A549 (cell line): ENCODE data around the gene DAB1. TPM values are rescaled to one million over a fixed set of nuclear protein-coding genes. Genes with fewer than 3 reads are reported as not detected.

Source experiments
- ATAC-seq, 2 experiments: fragments of 200-7000 bp in 1 of 2; fragments of >200 bp in 1 of 2; cut with Nextera tagmentation in 1 of 2; cut with Tn5 transposase in 1 of 2; 3 replicates each; pipeline versions ENCODE4 v1.8.0 to v1.9.1; 2018 to 2020; ENCODE audit warnings: mild to moderate bottlenecking in 1 of 2, moderate library complexity in 1 of 2
- CTCF ChIA-PET: fragments of 300-600 bp; sonication (Branson Sonifier 250); formaldehyde crosslinking; extraction: SDS; loops from one replicate; lab custom pipeline; 2021; ENCODE audit warnings: antibody characterized with exemption, inconsistent platforms; lab: Yijun Ruan, JAX
- POLR2A ChIA-PET: fragments of 350-600 bp; formaldehyde crosslinking; extraction: SDS; loops from one replicate; lab custom pipeline; 2021; ENCODE audit warnings: antibody characterized with exemption, inconsistent platforms; lab: Yijun Ruan, JAX
- DNase-seq, 2 experiments: peaks; one replicate each; pipeline versions ENCODE4 v3.0.0 to v3.0.0-alpha.2; 2011 to 2016; ENCODE audit warnings: low read depth in 1 of 2, low spot score in 1 of 2
- FAIRE-seq: peaks from 2 replicates; lab custom pipeline; 2011; peaks lifted over from hg19 to GRCh38; lab: Jason Lieb, UNC
- H3K27ac ChIP-seq, 2 experiments: fragments of >200 bp; sonication (Bioruptor Twin); formaldehyde crosslinking; 3 replicates each; pipeline ENCODE4 v1.5.1; 2016 to 2017
- H3K4me1 ChIP-seq: fragments of >200 bp; sonication (Bioruptor Twin); formaldehyde crosslinking; 3 replicates; pipeline ENCODE4 v1.6.1; 2016
- H3K4me2 ChIP-seq: fragments of >200 bp; sonication (Bioruptor Twin); formaldehyde crosslinking; 3 replicates; pipeline ENCODE4 v1.6.1; 2016
- H3K4me3 ChIP-seq: fragments of >200 bp; sonication (Bioruptor Twin); formaldehyde crosslinking; 3 replicates; pipeline ENCODE4 v1.5.1; 2016
- H3K9me3 ChIP-seq: fragments of >200 bp; sonication (Bioruptor Twin); formaldehyde crosslinking; 3 replicates; pipeline ENCODE4 v1.6.1; 2016
- BHLHE40 ChIP-seq: IDR thresholded peaks from 2 replicates; pipeline ENCODE4 v1.6.1; 2012; ENCODE audit warnings: low read depth, low read length, inconsistent platforms
- CHD2 ChIP-seq: fragments of 150-350 bp; IDR thresholded peaks from 2 replicates; pipeline ENCODE4 v1.6.1; 2014; ENCODE audit warnings: low read length; ENCODE audit not compliant: partially characterized antibody
- CTCF ChIP-seq: fragments of >200 bp; sonication (Bioruptor Twin); formaldehyde crosslinking; IDR thresholded peaks from 3 replicates; pipeline ENCODE4 v1.5.1; 2016
- E2F6 ChIP-seq: IDR thresholded peaks from 2 replicates; pipeline ENCODE4 v1.6.1; 2012; ENCODE audit warnings: low read depth, borderline replicate concordance
- EHF ChIP-seq: fragments of 250-450 bp; sonication (Bioruptor Pico); IDR thresholded peaks from 2 replicates; pipeline ENCODE4 v1.5.0; 2020; ENCODE audit warnings: mild to moderate bottlenecking
- ELK1 ChIP-seq: fragments of 150-350 bp; IDR thresholded peaks from 2 replicates; pipeline ENCODE4 v1.6.1; 2014; ENCODE audit warnings: low read depth, mild to moderate bottlenecking, low read length
- HES2 ChIP-seq: fragments of >200 bp; sonication (Bioruptor Twin); formaldehyde crosslinking; IDR thresholded peaks from 2 replicates; pipeline ENCODE4 v1.6.1; 2016
- HOXA7 ChIP-seq: fragments of 250-450 bp; sonication (Bioruptor Pico); IDR thresholded peaks from 2 replicates; pipeline ENCODE4 v1.5.0; 2020; ENCODE audit warnings: mild to moderate bottlenecking, moderate library complexity
- JUNB ChIP-seq: fragments of >200 bp; sonication (Bioruptor Twin); formaldehyde crosslinking; IDR thresholded peaks from 2 replicates; pipeline ENCODE4 v1.6.1; 2016
- MAFK ChIP-seq: fragments of 450-650 bp; IDR thresholded peaks from 2 replicates; pipeline ENCODE4 v1.6.1; 2014; ENCODE audit not compliant: partially characterized antibody
- MAZ ChIP-seq: fragments of 150-350 bp; IDR thresholded peaks from 2 replicates; pipeline ENCODE4 v1.6.1; 2014; ENCODE audit warnings: antibody characterized with exemption, low read depth, low read length, borderline replicate concordance
- MYC ChIP-seq: IDR thresholded peaks from 2 replicates; pipeline ENCODE4 v1.6.1; 2012; ENCODE audit warnings: mild to moderate bottlenecking, inconsistent platforms, low read length, improper control_type of control experiment, borderline replicate concordance
- REST ChIP-seq: fragments of 200-600 bp; sonication (generic); IDR thresholded peaks from 2 replicates; pipeline ENCODE4 v1.6.1; 2016; ENCODE audit warnings: antibody characterized with exemption, mild to moderate bottlenecking, moderate library complexity
- ZSCAN20 ChIP-seq: fragments of 250-450 bp; sonication (Bioruptor Pico); IDR thresholded peaks from 2 replicates; pipeline ENCODE4 v1.8.0; 2022; ENCODE audit warnings: mild to moderate bottlenecking, moderate library complexity
- WGBS: methylation state at CpG from one replicate; pipeline ENCODE4 v1.1.6; 2017; ENCODE audit errors: missing lambda C conversion rate; 5-methylcytosine and 5-hydroxymethylcytosine counted together
- polyA plus RNA-seq, 4 experiments: library from polyadenylated mRNA; depleted of rRNA in 3 of 4; stranded (reverse); fragments of >200 nt; fragmentation: RNase III in 1 of 4; extraction: RNeasy Plus Mini Kit Qiagen cat#74134 plus additional on column Dnase treatment in 1 of 4; gene quantifications; 2 replicates in 3 of 4; 3 replicates in 1 of 4; pipeline ENCODE4 v1.2.3, GENCODE V29; 2011 to 2017

DAB1 gene
- polyA plus RNA-seq, 2 of the 4 experiments (the other 2 are of a cell fraction), result not detected

- Histone ChIP-seq H3K9me3 (no peaks in the 10 kb centered on the region), H3K4me1 (no peaks in the 10 kb centered on the region)
- WGBS, result 2% methylated on average over 2 of the region's 2 CpGs
- TF ChIP-seq HES2, result no peak
- no peak for TF ChIP-seq ELK1
- no peak for TF ChIP-seq HOXA7 (CRISPR knock-in tag)
- TF ChIP-seq REST, result no peak
- TF ChIP-seq, all 56 proteins: peak for 0
- Histone ChIP-seq H3K4me3 (no peak overlapping the region), H3K4me2 (no peak overlapping the region), H3K27ac (no peak overlapping the region)
- ATAC-seq (no peak), DNase-seq (no peak), FAIRE-seq (no peak)
- POLR2A ChIA-PET, result no interaction called here
- CTCF ChIA-PET, result no interaction called here
Observed at GRCh38 chr1:57188168-57188567, 235.7 kb downstream of the DAB1 start.

- DNase-seq (no peak), ATAC-seq (no peak), FAIRE-seq (no peak)
- no peak overlapping the region for H3K4me2 ChIP-seq
- H3K4me3 ChIP-seq, result no peak overlapping the region
- H3K9me3 ChIP-seq, result no peaks in the 10 kb centered on the region
- CTCF ChIA-PET, result no interaction called here
- 0% methylated on average over 3 of the region's 3 CpGs for WGBS
- no peak overlapping the region for H3K27ac ChIP-seq
- H3K4me1 ChIP-seq, result no peaks in the 10 kb centered on the region
- POLR2A ChIA-PET, result no interaction called here
- TF ChIP-seq E2F6, result no peak
- no peak for TF ChIP-seq MAZ
- TF ChIP-seq ZSCAN20, result no peak
- no peak for TF ChIP-seq MYC
- TF ChIP-seq JUNB, result no peak
- TF ChIP-seq MAFK, result peak; percentile 49
- TF ChIP-seq CTCF, result no peak
- TF ChIP-seq EHF (CRISPR knock-in tag), result no peak
- TF ChIP-seq, all 56 proteins: peak for 1
Observed at GRCh38 chr1:57186455-57186854, 237.4 kb downstream of the DAB1 start.

GRCh38 chr1:57179001-57179400 is 244.9 kb downstream of the DAB1 start:
- CTCF ChIA-PET, result no interaction called here
- no peak overlapping the region for H3K4me2 ChIP-seq
- FAIRE-seq (no peak), ATAC-seq (no peak), DNase-seq (no peak)
- TF ChIP-seq CHD2 (no peak), BHLHE40 (no peak)
- H3K9me3 ChIP-seq, result no peaks in the 10 kb centered on the region
- no peaks in the 10 kb centered on the region for H3K4me1 ChIP-seq
- POLR2A ChIA-PET, result no interaction called here
- no peak overlapping the region for H3K27ac ChIP-seq
- H3K4me3 ChIP-seq, result no peak overlapping the region
- WGBS, result 0% methylated on average over 1 of the region's 4 CpGs
